DND-41 (cell line): ENCODE data around the gene CEP57L1.

Source experiments
- EZH2 ChIP-seq: IDR thresholded peaks from 3 replicates; pipeline ENCODE4 v1.6.1; 2012; ENCODE audit warnings: borderline replicate concordance, low read depth, mild to moderate bottlenecking, moderate library complexity, low read length, inconsistent platforms; ENCODE audit not compliant: severe bottlenecking
- TF ChIP-seq, protein P1 (sequence below): IDR thresholded peaks from 2 replicates; pipeline ENCODE4 v1.5.1; 2012; ENCODE audit warnings: borderline replicate concordance, low read length, moderate library complexity, mild to moderate bottlenecking; ENCODE audit not compliant: poor library complexity, severe bottlenecking; ENCODE audit errors: extremely low read depth

DNA sequence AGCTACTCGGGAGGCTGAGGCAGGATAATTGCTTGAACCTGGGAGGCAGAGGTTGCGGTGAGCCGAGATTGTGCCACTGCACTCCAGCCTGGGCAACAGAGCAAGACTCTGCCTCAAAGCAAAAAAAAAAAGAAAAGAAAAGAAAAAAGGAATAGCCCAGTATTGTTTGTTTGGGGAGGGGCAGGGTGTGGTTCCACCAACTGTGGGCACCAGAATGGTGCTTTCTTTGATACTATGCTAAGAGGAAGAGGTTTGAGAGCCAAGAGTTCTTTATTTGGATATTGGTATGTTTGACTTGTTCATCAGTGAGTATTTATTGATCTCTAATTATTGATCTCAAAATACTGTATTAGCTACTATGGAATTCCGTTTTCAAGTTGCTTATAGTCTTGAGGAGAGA lies 72.3 kb downstream of the CEP57L1 start:
- TF ChIP-seq, protein P1, sequence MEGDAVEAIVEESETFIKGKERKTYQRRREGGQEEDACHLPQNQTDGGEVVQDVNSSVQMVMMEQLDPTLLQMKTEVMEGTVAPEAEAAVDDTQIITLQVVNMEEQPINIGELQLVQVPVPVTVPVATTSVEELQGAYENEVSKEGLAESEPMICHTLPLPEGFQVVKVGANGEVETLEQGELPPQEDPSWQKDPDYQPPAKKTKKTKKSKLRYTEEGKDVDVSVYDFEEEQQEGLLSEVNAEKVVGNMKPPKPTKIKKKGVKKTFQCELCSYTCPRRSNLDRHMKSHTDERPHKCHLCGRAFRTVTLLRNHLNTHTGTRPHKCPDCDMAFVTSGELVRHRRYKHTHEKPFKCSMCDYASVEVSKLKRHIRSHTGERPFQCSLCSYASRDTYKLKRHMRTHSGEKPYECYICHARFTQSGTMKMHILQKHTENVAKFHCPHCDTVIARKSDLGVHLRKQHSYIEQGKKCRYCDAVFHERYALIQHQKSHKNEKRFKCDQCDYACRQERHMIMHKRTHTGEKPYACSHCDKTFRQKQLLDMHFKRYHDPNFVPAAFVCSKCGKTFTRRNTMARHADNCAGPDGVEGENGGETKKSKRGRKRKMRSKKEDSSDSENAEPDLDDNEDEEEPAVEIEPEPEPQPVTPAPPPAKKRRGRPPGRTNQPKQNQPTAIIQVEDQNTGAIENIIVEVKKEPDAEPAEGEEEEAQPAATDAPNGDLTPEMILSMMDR, result no peak
- no peak for TF ChIP-seq EZH2
